SH-SY5Y (cell line): Measurements from ENCODE around the gene NLRC3.

Experiments
- GATA2 ChIP-seq: IDR thresholded peaks from 2 replicates; pipeline ENCODE4 v1.6.1; 2011; ENCODE audit warnings: mild to moderate bottlenecking, low read depth, low read length
- GATA3 ChIP-seq: IDR thresholded peaks from 2 replicates; pipeline ENCODE4 v1.6.1; 2011; ENCODE audit warnings: low read depth, mild to moderate bottlenecking, low read length, moderate library complexity

DNA sequence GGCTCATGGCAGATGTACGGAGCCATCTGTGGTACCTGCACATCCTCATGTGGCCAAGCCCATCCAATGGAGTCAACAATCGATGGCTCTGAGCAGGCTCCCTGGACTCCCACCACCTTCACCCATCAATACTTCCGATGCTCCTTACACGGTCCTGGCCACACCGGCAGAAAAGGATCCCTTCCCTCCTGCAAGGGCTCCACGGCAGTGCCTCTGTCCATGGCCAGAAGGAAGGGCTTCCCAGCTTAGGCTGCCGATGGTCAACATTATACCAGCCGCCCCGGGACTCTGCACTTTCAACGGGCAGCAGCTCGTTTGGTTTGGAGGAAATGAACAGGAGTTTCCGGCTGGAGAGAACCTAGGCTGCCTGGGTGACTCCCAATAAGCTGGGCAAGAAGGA, 21.0 kb upstream of the NLRC3 start:
- no peak for TF ChIP-seq GATA2
- TF ChIP-seq GATA3, result no peak
